DND-41 (cell line): ENCODE measurements around the gene ERCC1.

Experiments used
- CTCF ChIP-seq: IDR thresholded peaks from 2 replicates; pipeline ENCODE4 v1.5.1; 2012; ENCODE audit warnings: borderline replicate concordance, low read length, moderate library complexity, mild to moderate bottlenecking; ENCODE audit not compliant: poor library complexity, severe bottlenecking; ENCODE audit errors: extremely low read depth
- EZH2 ChIP-seq: IDR thresholded peaks from 3 replicates; pipeline ENCODE4 v1.6.1; 2012; ENCODE audit warnings: borderline replicate concordance, low read depth, mild to moderate bottlenecking, moderate library complexity, low read length, inconsistent platforms; ENCODE audit not compliant: severe bottlenecking

- TF ChIP-seq CTCF (no peak), EZH2 (no peak)
Measured at GRCh38 chr19:45419396-45419795, 4.3 kb downstream of the ERCC1 start.
